ENCODE data around the gene ELMO1.

The ELMO1 gene

GRCh38 chr7:37076668-37077067, 372.0 kb downstream of the ELMO1 start:
- DNase-seq, result no peak

GRCh38 chr7:37074370-37074769, 374.3 kb downstream of the ELMO1 start:
- no peak for DNase-seq

GRCh38 chr7:37071124-37071523, 377.5 kb downstream of the ELMO1 start:
- DNase-seq, result no peak

DNA sequence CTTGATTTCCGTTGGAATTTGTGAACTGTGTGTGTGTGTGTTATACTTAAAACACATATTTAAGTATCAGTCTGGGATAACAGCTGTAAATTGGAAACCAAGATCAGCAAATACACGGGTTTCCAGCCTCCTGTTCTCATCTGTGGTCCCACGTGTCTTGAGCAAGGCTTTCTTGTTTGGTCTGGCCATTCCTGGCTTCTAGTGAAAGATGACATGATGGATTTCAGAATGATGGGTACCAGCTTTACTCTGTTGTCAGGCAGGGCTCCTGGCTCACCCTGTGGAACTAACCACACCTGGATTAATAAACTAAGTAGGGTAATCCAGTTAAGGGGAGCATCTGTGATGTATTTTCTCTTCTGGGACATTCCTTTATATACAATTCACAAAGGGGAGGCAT, 378.2 kb downstream of the ELMO1 start:
- no peak for DNase-seq

DNA sequence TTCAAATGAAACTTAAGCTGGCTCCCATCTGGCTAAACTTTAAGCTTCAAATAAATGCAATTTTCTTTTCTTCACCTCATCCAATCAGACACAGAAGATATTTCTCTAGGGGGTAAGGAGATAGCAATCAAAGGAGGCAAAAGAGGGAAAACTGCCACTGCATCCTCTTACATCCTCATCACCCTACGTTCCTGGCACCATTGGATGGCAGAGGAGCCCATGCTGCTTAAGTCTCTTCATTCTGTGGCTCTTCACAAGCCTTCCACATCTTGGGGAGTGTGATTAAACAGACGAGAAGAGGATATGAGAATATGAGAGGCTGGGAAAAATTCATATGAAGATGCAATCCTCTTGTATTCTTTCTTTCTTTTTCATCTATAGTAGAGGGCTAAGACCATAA, 378.6 kb downstream of the ELMO1 start:
- no peak for DNase-seq

- DNase-seq, result no peak
Observed at GRCh38 chr7:37069336-37069735, 379.3 kb downstream of the ELMO1 start.

DNA sequence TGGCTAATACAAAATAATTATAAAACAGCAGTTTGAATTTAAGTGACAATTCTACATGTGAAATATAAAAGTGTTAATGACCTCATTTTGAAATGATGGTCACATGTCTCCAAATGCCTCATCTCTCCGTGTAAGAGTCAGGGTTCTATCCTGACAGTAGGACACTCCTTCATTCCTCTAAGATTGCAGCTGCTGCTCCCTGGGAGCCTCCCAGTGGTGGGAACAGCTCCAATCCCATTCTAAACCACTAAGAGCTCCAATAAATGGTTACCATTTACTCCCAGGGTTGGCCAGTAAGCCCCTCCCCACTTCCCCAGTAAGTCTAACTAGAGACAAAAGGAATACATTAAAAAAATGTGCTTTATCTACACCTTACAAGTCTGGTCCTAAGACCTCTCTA, 379.8 kb downstream of the ELMO1 start:
- DNase-seq, result no peak

GRCh38 chr7:37068038-37068437, 380.6 kb downstream of the ELMO1 start:
- no peak for DNase-seq

DNA sequence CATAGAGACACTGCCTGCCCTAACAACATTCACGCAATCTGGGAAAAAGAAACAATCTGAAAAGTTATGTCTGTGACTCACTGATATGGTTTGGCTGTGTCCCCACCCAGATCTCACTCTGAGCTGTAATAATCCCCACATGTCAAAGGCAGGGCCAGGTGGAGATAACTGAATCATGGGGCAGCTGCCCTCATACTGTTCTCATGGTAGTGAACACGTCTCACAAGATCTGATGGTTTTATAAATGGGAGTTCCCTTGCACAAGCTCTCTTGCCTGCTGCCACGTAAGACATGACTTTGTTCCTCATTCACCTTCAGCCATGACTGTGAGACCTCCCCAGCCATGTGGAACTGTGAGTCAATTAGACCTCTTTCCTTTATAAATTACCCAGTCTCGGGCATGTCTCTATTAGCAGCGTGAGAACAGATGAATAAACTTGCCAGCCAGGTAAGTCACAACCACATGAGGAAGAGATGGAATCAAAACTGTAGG, 382.8 kb downstream of the ELMO1 start:
- peak; percentile 59 for DNase-seq

DNA sequence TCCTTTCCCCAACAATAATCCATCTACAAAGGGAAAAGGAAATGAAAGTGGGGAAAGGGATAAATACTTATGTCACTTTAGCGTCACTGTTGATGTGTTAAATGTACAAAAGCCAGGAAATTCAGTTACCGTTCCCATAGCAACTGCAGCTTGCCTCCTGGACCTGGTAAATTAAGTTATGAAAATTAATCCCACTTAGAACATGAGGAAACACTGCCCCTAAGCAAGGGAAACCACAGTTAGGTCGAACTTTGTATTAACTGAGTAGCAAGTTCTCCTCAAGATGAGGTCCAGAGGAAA, 386.2 kb downstream of the ELMO1 start:
- no peak for DNase-seq

DNA sequence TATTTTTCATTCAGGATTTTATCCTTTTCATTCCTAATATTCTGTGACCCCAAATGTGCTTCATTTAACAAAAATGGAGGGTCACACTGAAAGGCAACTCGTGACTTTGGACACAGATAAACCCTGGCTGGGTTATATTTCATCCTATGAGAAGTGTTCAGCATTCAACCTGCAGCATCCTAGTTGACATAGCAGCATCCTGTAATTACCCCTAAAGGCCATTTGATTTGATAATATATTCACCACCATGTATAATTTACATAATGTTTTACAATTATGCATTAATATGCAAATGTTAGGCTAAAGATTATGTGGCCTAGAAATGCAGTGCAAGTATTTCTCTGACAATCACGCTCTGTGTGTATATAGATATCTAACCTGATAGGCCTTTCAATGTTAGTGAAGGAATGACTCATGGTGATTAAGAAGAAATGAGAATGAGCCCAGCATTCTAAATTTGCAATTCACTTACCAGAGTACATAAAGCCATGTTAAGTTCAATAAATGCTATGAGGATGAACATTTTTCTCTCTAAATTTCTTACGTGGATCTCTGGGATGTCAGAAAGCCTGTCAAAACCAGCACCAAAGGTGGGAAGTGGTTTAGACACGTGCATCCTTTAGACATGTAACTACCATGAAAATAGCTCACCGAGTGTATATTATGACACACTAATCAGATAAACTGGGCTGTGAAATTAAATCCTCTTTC, 386.7 kb downstream of the ELMO1 start:
- no peak for DNase-seq

- no peak for DNase-seq
Observed at GRCh38 chr7:37056234-37056912, 392.3 kb downstream of the ELMO1 start.

- DNase-seq, result no peak
Observed at GRCh38 chr7:37054624-37055241, 393.9 kb downstream of the ELMO1 start.

- peak; percentile 59 for DNase-seq
Observed at GRCh38 chr7:37052705-37053104, 396.0 kb downstream of the ELMO1 start.

GRCh38 chr7:37050801-37051200, 397.9 kb downstream of the ELMO1 start:
- DNase-seq, result no peak

DNA sequence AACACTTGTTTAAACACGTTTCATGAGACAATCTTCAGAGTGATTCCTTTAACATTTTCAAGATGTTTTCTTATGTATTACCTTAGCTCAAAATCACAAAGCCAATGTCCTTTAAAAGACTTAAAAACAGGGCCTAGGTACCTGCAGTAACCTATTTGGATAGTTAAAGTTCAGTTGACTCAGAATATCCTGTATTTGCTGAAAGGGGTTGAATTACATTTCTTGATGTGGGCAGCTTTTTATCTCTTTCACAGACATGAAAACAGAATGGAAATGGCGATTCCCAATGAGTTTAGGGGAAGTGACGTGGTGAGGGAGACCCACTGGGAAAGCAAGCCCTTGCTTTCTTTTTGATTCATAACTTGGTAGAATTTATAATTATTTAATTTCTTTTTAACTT, 400.0 kb downstream of the ELMO1 start:
- no peak for DNase-seq

DNA sequence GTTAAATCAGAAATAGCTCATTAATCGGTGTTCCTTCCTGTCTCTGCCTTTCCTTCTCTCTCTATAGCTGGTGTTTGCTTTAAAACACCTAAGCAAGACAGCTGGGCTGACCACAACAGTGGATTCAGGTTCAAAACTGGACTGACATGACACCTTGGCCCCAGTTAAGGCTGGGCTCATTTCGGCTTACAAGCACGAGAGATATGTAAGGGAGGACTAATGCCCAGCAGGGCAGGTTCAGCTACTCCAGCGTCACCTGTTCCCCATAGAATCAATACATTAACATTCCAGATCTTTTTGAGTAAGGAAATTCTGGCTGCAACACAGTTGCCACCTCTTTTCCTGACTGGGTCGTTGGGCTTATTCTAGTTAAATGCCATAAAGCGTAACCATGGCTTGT, 401.4 kb downstream of the ELMO1 start:
- no peak for DNase-seq

DNA sequence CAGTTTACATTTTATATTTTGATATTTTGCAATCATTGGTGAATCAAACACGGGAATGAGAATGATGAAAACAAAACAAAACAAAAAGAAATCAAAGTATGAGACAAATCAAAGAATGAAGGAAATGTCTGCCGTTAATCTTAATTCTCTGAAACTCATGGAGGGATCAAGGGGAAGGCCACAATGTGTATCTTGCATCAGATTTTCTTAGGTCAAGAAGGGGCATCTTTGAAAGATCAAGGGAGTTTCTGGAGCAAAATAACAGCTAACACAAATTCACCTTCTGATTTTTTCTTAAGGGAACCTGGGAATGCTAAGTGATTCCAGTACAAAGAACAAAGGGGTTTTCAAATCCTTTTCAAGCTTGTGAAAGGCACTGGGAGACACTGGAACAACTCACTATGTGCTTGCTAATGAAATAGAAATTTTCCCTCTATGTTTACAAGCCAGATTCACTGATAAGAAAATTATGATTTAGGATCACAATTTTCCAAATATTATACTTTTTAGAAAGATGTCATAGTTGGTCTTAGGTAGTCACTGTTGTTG, 402.1 kb downstream of the ELMO1 start:
- DNase-seq, result no peak

GRCh38 chr7:37045681-37046179, 402.9 kb downstream of the ELMO1 start:
- DNase-seq, result no peak

DNA sequence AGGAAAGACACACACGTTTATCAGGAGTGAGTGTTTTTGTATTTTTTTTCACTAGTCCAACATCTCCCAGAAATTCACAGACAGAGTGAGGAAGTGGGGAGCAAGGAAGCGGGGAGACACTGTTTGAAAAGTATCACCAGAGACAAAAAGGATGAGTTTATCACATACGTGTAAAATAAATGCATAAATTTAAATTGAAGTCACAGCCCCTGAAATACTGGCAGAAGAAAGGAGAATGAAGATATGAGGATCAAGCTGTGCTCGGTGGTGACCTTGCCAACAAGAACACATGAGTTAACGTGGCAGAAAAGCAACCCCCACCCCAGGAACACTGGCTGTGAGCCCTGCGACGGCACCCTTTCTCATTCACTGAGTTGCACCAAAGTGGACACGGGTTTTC, 407.2 kb downstream of the ELMO1 start:
- no peak for DNase-seq

DNA sequence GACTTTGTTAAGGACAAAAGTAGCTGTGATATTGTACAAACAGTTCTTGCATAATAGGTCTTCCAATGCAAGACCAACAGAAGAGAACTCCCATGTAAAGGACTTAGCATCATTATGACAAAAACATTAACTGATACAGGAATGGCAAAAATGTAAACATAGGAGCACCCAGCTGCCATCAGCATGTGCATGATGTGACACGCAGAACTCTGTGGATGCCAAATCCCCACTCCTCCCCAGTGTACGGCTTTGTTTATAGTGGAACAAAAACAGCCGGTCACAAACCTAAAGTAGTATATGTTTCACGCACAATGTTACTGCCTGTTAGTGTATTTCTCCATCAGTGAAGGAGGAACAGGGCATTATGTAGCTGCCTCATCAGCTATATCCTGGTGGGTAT, 408.3 kb downstream of the ELMO1 start:
- DNase-seq, result no peak

DNA sequence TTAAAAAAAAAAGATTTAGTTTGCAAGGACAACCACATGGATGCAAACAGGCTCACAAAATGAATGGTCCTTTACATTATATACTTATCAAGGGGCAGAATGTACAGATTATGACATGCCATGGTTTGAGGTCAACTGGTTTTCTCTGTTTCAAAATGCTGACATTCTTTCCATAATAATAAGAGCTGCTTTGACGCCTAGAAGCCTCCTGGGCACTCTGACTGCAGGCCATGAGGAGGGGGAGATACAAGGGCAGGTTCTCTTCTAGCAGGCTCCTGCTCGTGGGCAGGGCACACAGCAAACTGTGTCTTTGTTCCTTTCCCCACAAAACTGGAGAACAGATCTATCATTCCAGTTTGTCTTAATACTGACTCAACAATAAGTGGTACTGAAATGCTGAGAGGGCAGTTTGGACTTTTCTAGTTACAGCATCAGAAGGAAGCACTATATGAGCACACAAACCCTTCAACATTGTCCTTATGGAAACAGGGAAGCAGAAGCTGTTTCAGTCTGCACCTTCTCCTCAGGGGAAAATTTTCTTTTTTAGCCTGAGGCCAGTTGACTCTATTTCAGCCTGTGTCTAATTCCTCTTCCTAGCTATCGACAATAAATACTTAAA, 409.4 kb downstream of the ELMO1 start:
- DNase-seq, result no peak

DNA sequence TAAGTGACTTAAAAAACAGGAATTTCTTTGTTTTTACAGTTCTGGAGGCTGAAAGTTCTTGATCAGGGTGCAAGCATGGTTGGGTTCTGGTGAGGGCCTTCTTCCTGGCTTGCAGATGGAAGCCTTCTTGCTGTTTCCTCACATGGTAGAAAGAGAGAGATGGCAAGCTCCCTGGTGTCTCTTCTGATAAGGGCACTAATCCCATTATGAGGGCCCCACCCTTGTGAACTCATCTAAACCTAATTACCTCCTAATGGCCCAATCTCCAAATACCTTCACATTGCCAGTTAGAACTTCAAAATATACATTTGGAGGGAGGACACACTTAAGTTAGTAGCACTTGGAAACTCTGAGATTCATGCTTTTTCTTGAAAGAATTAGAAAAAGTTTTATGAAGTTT, 410.0 kb downstream of the ELMO1 start:
- DNase-seq, result no peak
